ENCODE results near the gene NFIC. TPM values are rescaled to one million over a fixed set of nuclear protein-coding genes. Genes with fewer than 3 reads are reported as not detected.
A peak's percentile ranks its signal among the peaks of the same experiment; 100 is the strongest.

The NFIC gene
- polyA plus RNA-seq, 1 experiment = 5.0 TPM

- TF ChIP-seq, protein P1, sequence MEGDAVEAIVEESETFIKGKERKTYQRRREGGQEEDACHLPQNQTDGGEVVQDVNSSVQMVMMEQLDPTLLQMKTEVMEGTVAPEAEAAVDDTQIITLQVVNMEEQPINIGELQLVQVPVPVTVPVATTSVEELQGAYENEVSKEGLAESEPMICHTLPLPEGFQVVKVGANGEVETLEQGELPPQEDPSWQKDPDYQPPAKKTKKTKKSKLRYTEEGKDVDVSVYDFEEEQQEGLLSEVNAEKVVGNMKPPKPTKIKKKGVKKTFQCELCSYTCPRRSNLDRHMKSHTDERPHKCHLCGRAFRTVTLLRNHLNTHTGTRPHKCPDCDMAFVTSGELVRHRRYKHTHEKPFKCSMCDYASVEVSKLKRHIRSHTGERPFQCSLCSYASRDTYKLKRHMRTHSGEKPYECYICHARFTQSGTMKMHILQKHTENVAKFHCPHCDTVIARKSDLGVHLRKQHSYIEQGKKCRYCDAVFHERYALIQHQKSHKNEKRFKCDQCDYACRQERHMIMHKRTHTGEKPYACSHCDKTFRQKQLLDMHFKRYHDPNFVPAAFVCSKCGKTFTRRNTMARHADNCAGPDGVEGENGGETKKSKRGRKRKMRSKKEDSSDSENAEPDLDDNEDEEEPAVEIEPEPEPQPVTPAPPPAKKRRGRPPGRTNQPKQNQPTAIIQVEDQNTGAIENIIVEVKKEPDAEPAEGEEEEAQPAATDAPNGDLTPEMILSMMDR (IDR thresholded peaks at IDR 0.05; ENCODE audit: insufficient read depth, low read depth, low read length) = no peak
- Histone ChIP-seq H3K4me3 (ENCODE audit: low read depth, low read length) (no peak overlapping the region), H3K27me3 (ENCODE audit: control insufficient read depth, insufficient read depth, low read length) (no peaks in the 10 kb centered on the region), H3K36me3 (ENCODE audit: control insufficient read depth, insufficient read depth, low read length) (peaks cover 7% of the 10 kb centered on the region; the same call in 1 of the 2 replicates)
- POLR2A ChIA-PET = no interaction called here
- CTCF ChIA-PET = interaction anchor here (0.6 to 1.0 kb wide), 2 partner anchors 28 to 72 kb away, joined by 3 to 4 read pairs; no protein-coding TSS in a partner anchor
- no peak for DNase-seq (ENCODE audit: low read depth)
Observed at GRCh38 chr19:3401004-3401768, 34.8 kb downstream of the NFIC start.

- Histone ChIP-seq H3K27me3 (ENCODE audit: control insufficient read depth, insufficient read depth, low read length) (no peaks in the 10 kb centered on the region), H3K4me3 (ENCODE audit: low read depth, low read length) (no peak overlapping the region; the same call in 1 of the 2 replicates), H3K36me3 (ENCODE audit: control insufficient read depth, insufficient read depth, low read length) (peaks cover 8% of the 10 kb centered on the region; the same call in 1 of the 2 replicates)
- DNase-seq (ENCODE audit: low read depth) = no peak
- CTCF ChIA-PET = no interaction called here
- TF ChIP-seq, protein P1 (IDR thresholded peaks at IDR 0.05; ENCODE audit: insufficient read depth, low read depth, low read length) = no peak
- POLR2A ChIA-PET = no interaction called here
Observed at GRCh38 chr19:3402631-3403443, 36.5 kb downstream of the NFIC start.

DNA sequence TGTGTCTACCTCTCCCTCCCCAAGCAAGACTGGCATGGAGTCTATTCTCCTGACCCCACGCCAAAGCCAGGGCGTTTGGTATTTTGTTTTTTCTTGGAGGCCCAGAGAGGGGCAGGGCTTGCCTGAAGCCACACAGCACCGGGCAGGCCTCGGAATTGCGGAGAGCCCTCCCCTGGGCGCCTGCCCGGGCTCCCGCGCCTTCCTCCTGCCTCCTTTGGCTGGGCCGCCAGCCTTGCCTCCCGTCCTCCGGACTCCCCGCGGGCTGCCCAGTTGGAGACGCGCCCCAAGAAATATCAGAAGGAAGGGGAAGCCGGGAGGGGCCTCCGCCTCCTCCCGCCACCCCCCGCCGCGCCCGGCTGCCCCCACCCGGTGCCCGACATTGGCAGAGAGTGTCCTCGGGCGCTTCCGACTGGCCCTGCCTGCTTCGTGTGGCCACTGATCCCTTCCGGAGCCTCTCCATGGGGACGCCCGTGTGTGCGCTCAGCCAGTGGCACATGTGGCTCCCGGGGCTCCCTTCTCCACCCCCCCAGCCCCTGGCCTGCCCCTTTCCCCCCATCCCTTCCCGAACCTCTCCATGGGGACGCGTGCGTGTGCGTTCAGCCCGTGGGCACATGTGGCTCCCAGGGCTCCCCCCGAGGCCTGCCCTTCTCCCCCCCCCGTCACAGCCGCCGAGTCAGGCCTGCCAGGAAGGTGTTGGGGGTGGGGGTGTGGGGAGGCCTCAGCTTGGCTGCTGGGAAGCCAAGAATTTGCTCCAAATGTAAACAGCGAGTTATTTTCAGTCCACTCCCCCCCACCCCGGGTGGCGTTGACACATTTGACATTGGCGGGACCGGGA, 37.3 kb downstream of the NFIC start:
- DNase-seq (ENCODE audit: low read depth) = peak; percentile 87
- Histone ChIP-seq H3K36me3 (ENCODE audit: control insufficient read depth, insufficient read depth, low read length) (peaks cover 5% of the 10 kb centered on the region; the same call in 1 of the 2 replicates), H3K4me3 (ENCODE audit: low read depth, low read length) (peak overlapping the region; percentile 22), H3K27me3 (ENCODE audit: control insufficient read depth, insufficient read depth, low read length) (no peaks in the 10 kb centered on the region)
- TF ChIP-seq, protein P1 (IDR thresholded peaks at IDR 0.05; ENCODE audit: insufficient read depth, low read depth, low read length) = no peak
- CTCF ChIA-PET = no interaction called here
- POLR2A ChIA-PET = no interaction called here

- TF ChIP-seq, protein P1 (IDR thresholded peaks at IDR 0.05; ENCODE audit: insufficient read depth, low read depth, low read length) = no peak
- peak; percentile 42 for DNase-seq (ENCODE audit: low read depth)
- Histone ChIP-seq H3K36me3 (ENCODE audit: control insufficient read depth, insufficient read depth, low read length) (peaks cover 6% of the 10 kb centered on the region; the same call in 1 of the 2 replicates), H3K27me3 (ENCODE audit: control insufficient read depth, insufficient read depth, low read length) (no peaks in the 10 kb centered on the region), H3K4me3 (ENCODE audit: low read depth, low read length) (peak overlapping the region; percentile 34)
- ChIA-PET POLR2A (no interaction called here), CTCF (no interaction called here)
Observed at GRCh38 chr19:3404324-3405260, 38.2 kb downstream of the NFIC start.
